HepG2 (cell line): Measurements from ENCODE around the gene SURF2. TPM values are rescaled to one million over a fixed set of nuclear protein-coding genes. Genes with fewer than 3 reads are reported as not detected.

Experiments used
- ATF2 ChIP-seq: sonication (generic); formaldehyde crosslinking; IDR thresholded peaks from 2 replicates; pipeline ENCODE4 v1.4.0; 2020; ENCODE audit warnings: missing genetic modification reagents
- EED ChIP-seq: sonication (generic); formaldehyde crosslinking; IDR thresholded peaks from 2 replicates; pipeline ENCODE4 v1.5.0; 2020; ENCODE audit warnings: mild to moderate bottlenecking, missing genetic modification reagents
- FOXC1 ChIP-seq: sonication (generic); formaldehyde crosslinking; IDR thresholded peaks from 2 replicates; pipeline ENCODE4 v1.8.0; 2022; ENCODE audit warnings: mild to moderate bottlenecking, missing genetic modification reagents, borderline replicate concordance
- FOXJ3 ChIP-seq: sonication (generic); formaldehyde crosslinking; IDR thresholded peaks from 2 replicates; pipeline ENCODE4 v1.4.0; 2020; ENCODE audit warnings: missing genetic modification reagents, mild to moderate bottlenecking, borderline replicate concordance
- HOXA3 ChIP-seq: sonication (generic); formaldehyde crosslinking; IDR thresholded peaks from 2 replicates; pipeline ENCODE4 v1.5.0; 2020; ENCODE audit warnings: missing genetic modification reagents
- KDM3A ChIP-seq: IDR thresholded peaks from 2 replicates; pipeline ENCODE4 v1.6.1; 2018; ENCODE audit warnings: low read depth, missing compliant biosample characterization
- MAX ChIP-seq: IDR thresholded peaks from 2 replicates; pipeline ENCODE4 v1.6.1; 2012; ENCODE audit warnings: inconsistent platforms
- MYC ChIP-seq: sonication (generic); formaldehyde crosslinking; IDR thresholded peaks from 2 replicates; pipeline ENCODE4 v1.9.0; 2021; ENCODE audit warnings: missing genetic modification reagents, borderline replicate concordance
- NONO ChIP-seq, 2 experiments: fragments of 450-650 bp in 1 of 2; sonication (generic) in 1 of 2; formaldehyde crosslinking in 1 of 2; IDR thresholded peaks in 1 of 2; conservative IDR thresholded peaks in 1 of 2; 2 replicates each; pipeline versions ENCODE4 v1.6.1 to v1.8.0; 2017 to 2022; ENCODE audit warnings: mild to moderate bottlenecking in 1 of 2, missing genetic modification reagents in 1 of 2, moderate library complexity in 1 of 2
- RBFOX2 ChIP-seq: fragments of 200-400 bp; formaldehyde crosslinking; IDR thresholded peaks from 2 replicates; pipeline ENCODE4 v1.6.1; 2017; ENCODE audit warnings: low read depth, mild to moderate bottlenecking, low read length
- RERE ChIP-seq: IDR thresholded peaks from 2 replicates; pipeline ENCODE4 v1.6.1; 2016; ENCODE audit warnings: low read depth, missing genetic modification reagents, missing compliant biosample characterization
- SALL1 ChIP-seq: sonication (generic); formaldehyde crosslinking; IDR thresholded peaks from 2 replicates; pipeline ENCODE4 v1.8.0; 2022; ENCODE audit warnings: mild to moderate bottlenecking, missing genetic modification reagents
- STAG1 ChIP-seq: sonication (generic); formaldehyde crosslinking; IDR thresholded peaks from 2 replicates; pipeline ENCODE4 v1.4.0; 2020; ENCODE audit warnings: missing genetic modification reagents
- THAP9 ChIP-seq: sonication (generic); formaldehyde crosslinking; IDR thresholded peaks from 2 replicates; pipeline ENCODE4; 2020; ENCODE audit warnings: missing genetic modification reagents, mild to moderate bottlenecking, borderline replicate concordance
- ZBTB38 ChIP-seq: sonication (generic); formaldehyde crosslinking; IDR thresholded peaks from 2 replicates; pipeline ENCODE4 v1.5.1; 2020; ENCODE audit warnings: mild to moderate bottlenecking, missing genetic modification reagents
- ZFX ChIP-seq: sonication (generic); formaldehyde crosslinking; IDR thresholded peaks from 2 replicates; pipeline ENCODE4 v1.4.0; 2020; ENCODE audit warnings: mild to moderate bottlenecking, low read depth, missing genetic modification reagents, moderate library complexity
- ZNF224 ChIP-seq: sonication (generic); formaldehyde crosslinking; IDR thresholded peaks from 2 replicates; pipeline ENCODE4 v1.5.0; 2020; ENCODE audit warnings: mild to moderate bottlenecking, missing genetic modification reagents
- ZNF549 ChIP-seq: sonication (generic); formaldehyde crosslinking; IDR thresholded peaks from 2 replicates; pipeline ENCODE4 v1.5.0; 2020; ENCODE audit warnings: missing genetic modification reagents
- ZNF672 ChIP-seq: sonication (generic); formaldehyde crosslinking; IDR thresholded peaks from 2 replicates; pipeline ENCODE4 v1.8.1; 2022; ENCODE audit warnings: missing genetic modification reagents
- polyA plus RNA-seq, 8 experiments: library from polyadenylated mRNA; depleted of rRNA in 3 of 8; stranded (reverse) in 7 of 8; unstranded in 1 of 8; fragments of >200 nt; fragmentation: Illumina TruSeq in 4 of 8; extraction: Trizol in 4 of 8; gene quantifications; 2 replicates each; pipeline versions ENCODE4 v1.2.1 to v1.2.3, GENCODE V29; 2011 to 2016; ENCODE audit warnings: low read depth in 4 of 8, missing spikeins in 1 of 8, mixed read lengths in 1 of 8; ENCODE audit not compliant: insufficient read depth in 1 of 8
- total RNA-seq, 5 experiments: library from RNA; depleted of rRNA; stranded (reverse); fragments of >200 nt; fragmentation: Illumina TruSeq; extraction: Trizol; gene quantifications; 2 replicates each; pipeline ENCODE4 v1.2.3, GENCODE V29; 2016; ENCODE audit warnings: low read depth in 1 of 5

Gene SURF2
- total and polyA plus RNA-seq, 2 of the 13 experiments (the other 11 are each of a cell fraction or from before 2014, with no cell fraction given), result 6.3 to 13.6 TPM

GRCh38 chr9:133406480-133407307, 50.3 kb downstream of the SURF2 start (continued):
- TF ChIP-seq THAP9 (CRISPR knock-in tag) (0 out of 2 replicates have a peak, but pooled peaks have one; percentile 61), ZBTB38 (CRISPR knock-in tag) (peak; percentile 79; the same call in 1 of the 2 replicates), FOXC1 (CRISPR knock-in tag) (0 out of 2 replicates have a peak, but pooled peaks have one; percentile 54), RERE (CRISPR knock-in tag) (no peak), ATF2 (CRISPR knock-in tag) (peak; percentile 50; the same call in 1 of the 2 replicates), KDM3A (0 out of 2 replicates have a peak, but pooled peaks have one; percentile 31), MYC (peak; percentile 69; the same call in 1 of the 2 replicates), ZNF224 (CRISPR knock-in tag) (no peak), NONO (IDR thresholded peaks at IDR 0.05) (no peak), NONO (CRISPR knock-in tag; conservative IDR thresholded peaks at IDR 0.05) (peak; percentile 67; the same call in 1 of the 2 replicates), STAG1 (CRISPR knock-in tag) (peak; percentile 78), ZNF672 (no peak), EED (CRISPR knock-in tag) (0 out of 2 replicates have a peak, but pooled peaks have one; percentile 58), ZNF549 (no peak), HOXA3 (CRISPR knock-in tag) (peak; percentile 35; the same call in 1 of the 2 replicates), MAX (0 out of 2 replicates have a peak, but pooled peaks have one; percentile 44), SALL1 (CRISPR knock-in tag) (peak; percentile 52), RBFOX2 (no peak), FOXJ3 (no peak), ZFX (CRISPR knock-in tag) (peak; percentile 29; the same call in 1 of the 2 replicates)
